ENCODE measurements around the gene FBXL17.

FBXL17 gene

DNA sequence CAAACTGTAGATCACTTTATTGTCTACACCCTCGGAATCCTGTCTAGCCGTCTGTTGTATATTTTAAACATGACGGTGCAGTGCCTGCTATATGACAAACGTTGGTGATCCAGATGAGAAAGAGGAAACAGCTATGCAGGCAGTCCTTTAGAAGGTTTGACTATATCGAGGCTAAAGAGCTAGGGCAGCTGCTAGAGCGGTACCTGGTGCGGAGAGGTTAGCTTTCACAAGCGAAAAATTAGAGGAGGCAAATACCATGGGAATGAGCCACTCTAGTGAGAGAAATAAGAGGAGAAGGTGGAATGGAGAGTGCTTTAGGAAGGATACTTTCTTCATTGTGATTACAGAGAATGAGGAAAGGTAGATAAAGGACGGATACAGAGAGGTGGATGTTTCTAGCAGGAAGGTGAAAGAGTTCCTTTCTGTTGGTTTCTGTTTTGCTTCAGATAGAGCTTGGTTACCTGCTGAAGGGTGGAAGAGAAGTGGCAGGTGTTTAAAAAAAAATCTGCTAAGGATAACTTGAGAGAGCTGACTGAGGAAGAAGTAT is 959 bp upstream of the FBXL17 start:
- H3K4me3 Mint-ChIP-seq, result peak overlapping the region; percentile 87 to 88
- peaks cover 29% of the 10 kb centered on the region for H3K4me1 Mint-ChIP-seq
- no peaks in the 10 kb centered on the region for H3K27me3 Mint-ChIP-seq
- DNase-seq (no peak), ATAC-seq (peak; percentile 0)
- H3K9me3 Mint-ChIP-seq, result no peaks in the 10 kb centered on the region
- H3K27ac Mint-ChIP-seq, result peak overlapping the region; percentile 94 to 96

DNA sequence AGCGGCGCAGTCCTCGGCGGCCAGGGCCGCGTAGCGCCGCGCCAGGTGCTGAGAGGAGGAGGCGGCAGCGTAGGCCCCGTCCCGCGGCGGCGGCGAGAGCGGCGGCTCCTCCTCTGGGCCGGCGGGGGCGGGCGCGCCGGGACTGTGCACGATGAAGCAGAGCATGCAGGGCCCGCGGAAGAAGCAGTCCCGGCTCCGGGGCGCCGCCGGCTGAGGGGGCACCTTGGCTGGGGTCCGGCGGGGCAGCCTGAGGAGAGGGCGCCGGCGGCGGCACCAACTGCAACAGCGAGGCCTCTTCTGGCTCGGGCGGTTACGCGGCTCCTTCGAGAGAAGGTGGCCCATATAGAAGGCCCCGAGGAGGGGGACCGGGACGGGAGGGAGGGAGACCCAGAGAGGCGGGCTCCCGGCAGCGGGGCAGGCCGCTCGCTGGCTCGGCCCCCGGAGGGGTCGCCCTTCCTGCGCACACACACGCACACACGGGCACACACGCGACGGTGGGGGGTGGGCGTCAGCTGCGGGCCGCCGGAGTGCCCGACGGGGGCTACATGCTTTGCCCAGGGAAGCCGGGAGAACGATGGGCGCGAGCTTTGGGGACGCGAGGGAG is 446 bp downstream of the FBXL17 start:
- H3K9me3 Mint-ChIP-seq, result peaks cover 4 to 10% of the 10 kb centered on the region in 2 donors
- H3K4me3 Mint-ChIP-seq, result peak overlapping the region; percentile 87 to 88
- H3K27ac Mint-ChIP-seq, result peak overlapping the region; percentile 88 to 91
- H3K27me3 Mint-ChIP-seq, result no peaks in the 10 kb centered on the region
- ATAC-seq, result peak; percentile 64
- DNase-seq, result peak; percentile 79 to 81
- peaks cover 23% of the 10 kb centered on the region for H3K4me1 Mint-ChIP-seq

DNA sequence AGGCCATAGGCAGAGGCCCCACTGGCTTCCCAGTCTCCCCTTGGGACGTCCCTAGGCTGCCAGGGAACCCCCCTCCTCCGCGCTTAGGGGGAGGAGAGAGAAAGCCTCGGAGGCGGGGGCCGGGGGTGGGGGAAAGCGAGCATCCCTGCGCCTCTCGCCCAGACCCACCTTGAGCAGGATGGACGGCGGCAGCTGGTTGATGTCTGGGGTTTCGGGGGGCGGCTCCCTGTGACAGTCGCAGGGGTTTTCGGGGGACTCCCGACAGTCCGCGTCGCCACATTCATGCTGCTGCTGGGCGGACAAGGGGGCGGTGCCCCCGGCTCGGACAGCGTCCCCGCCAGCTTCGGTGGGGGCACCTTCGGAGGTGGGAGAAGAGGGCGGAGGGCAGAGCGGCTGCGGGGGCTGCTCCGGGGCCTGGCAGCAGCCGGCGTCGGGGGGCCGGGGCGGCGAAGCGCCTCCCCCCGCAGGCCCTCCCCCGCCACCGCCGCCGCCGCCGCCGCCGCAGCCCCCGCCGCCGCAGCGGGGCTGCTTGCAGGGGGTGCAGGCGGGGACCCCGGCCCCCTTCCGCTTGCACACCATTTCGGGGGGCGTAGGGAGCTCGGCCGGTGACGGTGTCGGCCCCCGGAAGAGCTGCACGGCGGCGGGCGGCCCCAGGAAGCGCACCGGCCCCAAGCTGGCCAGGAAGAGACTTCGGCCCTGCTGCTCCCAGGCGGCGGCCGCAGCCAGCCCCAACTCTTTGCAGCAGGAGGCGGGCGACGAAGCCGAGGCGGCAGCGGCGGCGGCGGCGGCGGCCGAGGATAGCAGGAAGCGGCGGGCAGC is 1.2 kb downstream of the FBXL17 start:
- peak; percentile 63 to 80 for DNase-seq
- H3K27ac Mint-ChIP-seq, result peak overlapping the region; percentile 99 to 100
- H3K4me3 Mint-ChIP-seq, result peak overlapping the region; percentile 96 to 99
- H3K27me3 Mint-ChIP-seq, result no peaks in the 10 kb centered on the region
- ATAC-seq, result peak; percentile 39
- H3K9me3 Mint-ChIP-seq, result peaks cover 8 to 12% of the 10 kb centered on the region in 2 donors
- H3K4me1 Mint-ChIP-seq, result peaks cover 23% of the 10 kb centered on the region

DNA sequence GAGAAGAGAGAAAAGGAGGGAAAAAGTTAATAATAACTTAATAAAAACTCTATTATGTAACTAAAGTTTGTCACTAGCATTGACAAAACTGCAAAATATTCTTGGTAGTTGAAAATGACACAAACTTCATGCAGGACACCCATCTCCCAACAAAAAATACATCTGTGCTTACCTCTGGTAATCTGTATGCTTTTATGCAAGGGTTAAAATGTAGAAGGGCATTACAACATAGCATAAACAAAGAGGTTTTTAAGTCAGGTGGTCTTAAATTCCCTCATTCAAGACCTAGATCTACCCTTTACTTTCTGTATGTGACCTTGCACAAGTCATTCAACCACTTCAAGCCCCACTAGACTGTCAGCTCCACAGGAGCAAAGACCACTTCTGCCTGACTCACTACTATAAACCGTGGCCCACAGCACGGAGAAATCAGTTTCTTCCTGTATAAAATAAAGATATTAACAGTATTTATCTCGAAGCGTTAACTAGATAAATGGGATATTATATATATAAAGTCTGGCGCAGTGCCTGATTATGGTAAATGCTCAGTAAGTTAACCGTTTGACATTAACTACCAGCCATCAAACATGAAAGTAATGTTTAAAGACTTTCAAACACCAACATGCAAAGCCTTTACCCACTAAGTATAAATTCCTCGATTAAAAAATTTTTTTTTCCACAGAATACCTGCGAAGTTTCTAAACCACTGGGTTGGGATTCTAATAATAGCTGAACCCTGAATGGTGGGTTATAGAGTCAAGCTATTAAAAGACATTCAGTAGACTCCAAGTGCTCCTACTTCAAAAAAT is 2.0 kb downstream of the FBXL17 start:
- Mint-ChIP-seq H3K4me1 (peaks cover 23% of the 10 kb centered on the region), H3K27ac (peak overlapping the region; percentile 99 to 100), H3K9me3 (peaks cover 16 to 20% of the 10 kb centered on the region in 2 donors), H3K27me3 (no peaks in the 10 kb centered on the region), H3K4me3 (peak overlapping the region; percentile 96 to 99)
- DNase-seq (no peak), ATAC-seq (no peak)

DNA sequence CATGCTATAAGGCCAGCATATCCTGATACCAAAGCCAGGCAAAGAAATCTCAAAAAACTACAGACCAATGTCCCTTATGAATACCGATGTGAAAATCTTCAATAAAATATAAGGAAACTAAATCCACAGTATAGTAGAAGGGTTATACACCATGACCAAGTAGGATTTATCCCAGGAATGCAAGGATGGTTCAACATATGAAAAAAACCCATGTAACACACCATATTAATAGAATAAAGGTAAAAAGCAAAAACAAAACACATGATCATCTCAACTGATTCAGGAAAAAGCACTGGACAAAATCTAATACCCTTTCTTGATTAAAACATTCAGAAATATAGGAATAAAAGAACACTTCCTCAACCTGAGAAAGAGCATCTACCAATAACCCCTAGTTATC is 6.1 kb downstream of the FBXL17 start:
- Mint-ChIP-seq H3K27ac (no peak overlapping the region), H3K4me1 (peaks cover 23% of the 10 kb centered on the region), H3K9me3 (peaks cover 43 to 44% of the 10 kb centered on the region in 2 donors), H3K27me3 (no peaks in the 10 kb centered on the region), H3K4me3 (no peak overlapping the region)
- DNase-seq, result no peak
- no peak for ATAC-seq

GRCh38 chr5:108373426-108373825 is 8.5 kb downstream of the FBXL17 start:
- Mint-ChIP-seq H3K4me3 (no peak overlapping the region), H3K27ac (no peak overlapping the region), H3K4me1 (peaks cover 18% of the 10 kb centered on the region), H3K27me3 (no peaks in the 10 kb centered on the region), H3K9me3 (peaks cover 43 to 44% of the 10 kb centered on the region in 2 donors)
- DNase-seq (no peak), ATAC-seq (no peak)

DNA sequence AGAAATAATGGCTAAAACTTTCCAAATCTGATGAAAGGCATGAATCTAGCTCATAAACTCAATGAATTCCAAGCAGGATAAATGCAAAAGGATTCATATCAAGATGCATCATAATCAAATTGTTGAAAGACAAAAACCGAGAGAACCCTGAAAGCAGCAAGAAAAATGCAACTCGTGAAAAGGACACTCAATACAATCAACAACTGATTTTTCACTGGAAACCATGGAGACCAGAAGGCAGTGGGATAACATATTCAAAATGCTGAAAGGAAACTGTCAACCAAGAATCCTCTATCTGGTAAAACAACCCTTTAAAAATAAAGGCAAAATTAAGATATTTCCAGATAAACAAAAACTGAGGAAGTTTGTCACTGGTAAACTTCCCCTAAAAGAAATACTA is 9.5 kb downstream of the FBXL17 start:
- no peak overlapping the region for H3K27ac Mint-ChIP-seq
- ATAC-seq (no peak), DNase-seq (no peak)
- H3K9me3 Mint-ChIP-seq, result peaks cover 42% of the 10 kb centered on the region in 2 donors
- no peak overlapping the region for H3K4me3 Mint-ChIP-seq
- peaks cover 20% of the 10 kb centered on the region for H3K4me1 Mint-ChIP-seq
- H3K27me3 Mint-ChIP-seq, result no peaks in the 10 kb centered on the region

- Mint-ChIP-seq H3K27ac (no peak overlapping the region), H3K4me1 (peaks cover 20% of the 10 kb centered on the region), H3K9me3 (peaks cover 34 to 39% of the 10 kb centered on the region in 2 donors), H3K27me3 (no peaks in the 10 kb centered on the region), H3K4me3 (no peak overlapping the region)
- ATAC-seq (no peak), DNase-seq (no peak)
Measured at GRCh38 chr5:108371263-108371662, 10.6 kb downstream of the FBXL17 start.

DNA sequence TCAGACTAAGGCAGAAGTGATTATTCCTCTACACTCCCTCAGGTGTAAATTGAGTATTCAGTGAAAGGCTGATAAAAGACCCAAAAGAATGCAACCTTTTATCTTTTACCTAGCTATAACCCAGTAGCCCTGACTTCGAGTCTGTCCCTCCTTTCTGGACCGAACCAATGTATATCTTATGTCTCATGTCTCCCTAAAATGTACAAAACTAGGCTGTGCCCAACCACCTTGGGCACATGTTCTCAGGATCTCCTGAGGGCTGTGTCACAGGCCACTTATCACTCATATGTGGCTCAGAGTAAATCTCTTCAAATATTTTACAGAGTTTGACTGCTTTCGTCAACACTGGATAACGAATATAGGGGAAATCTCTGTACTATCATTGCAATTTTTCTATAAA is 12.7 kb downstream of the FBXL17 start:
- no peaks in the 10 kb centered on the region for H3K27me3 Mint-ChIP-seq
- ATAC-seq (no peak), DNase-seq (no peak)
- no peak overlapping the region for H3K4me3 Mint-ChIP-seq
- H3K27ac Mint-ChIP-seq, result no peak overlapping the region
- H3K4me1 Mint-ChIP-seq, result peaks cover 20% of the 10 kb centered on the region
- peaks cover 17 to 19% of the 10 kb centered on the region in 2 donors for H3K9me3 Mint-ChIP-seq

- no peak for DNase-seq
- Mint-ChIP-seq H3K27ac (peak overlapping the region in 1 of 2 donors; percentile 19), H3K4me3 (no peak overlapping the region), H3K9me3 (peaks cover 9 to 10% of the 10 kb centered on the region in 2 donors), H3K27me3 (no peaks in the 10 kb centered on the region), H3K4me1 (peaks cover 20% of the 10 kb centered on the region)
- no peak for ATAC-seq
Measured at GRCh38 chr5:108367679-108368334, 14.1 kb downstream of the FBXL17 start.

GRCh38 chr5:108366500-108366899 is 15.4 kb downstream of the FBXL17 start:
- no peak overlapping the region for H3K27ac Mint-ChIP-seq
- peaks cover 14% of the 10 kb centered on the region for H3K4me1 Mint-ChIP-seq
- no peaks in the 10 kb centered on the region for H3K27me3 Mint-ChIP-seq
- DNase-seq, result no peak
- no peak overlapping the region for H3K4me3 Mint-ChIP-seq
- H3K9me3 Mint-ChIP-seq, result no peaks in the 10 kb centered on the region
- ATAC-seq, result no peak

- no peak overlapping the region for H3K4me3 Mint-ChIP-seq
- ATAC-seq, result no peak
- no peaks in the 10 kb centered on the region for H3K27me3 Mint-ChIP-seq
- H3K4me1 Mint-ChIP-seq, result peaks cover 13% of the 10 kb centered on the region
- H3K9me3 Mint-ChIP-seq, result no peaks in the 10 kb centered on the region
- no peak overlapping the region for H3K27ac Mint-ChIP-seq
- DNase-seq, result no peak
Measured at GRCh38 chr5:108361771-108362170, 20.1 kb downstream of the FBXL17 start.

- no peak overlapping the region for H3K27ac Mint-ChIP-seq
- no peaks in the 10 kb centered on the region for H3K27me3 Mint-ChIP-seq
- DNase-seq (no peak), ATAC-seq (no peak)
- no peak overlapping the region for H3K4me3 Mint-ChIP-seq
- H3K4me1 Mint-ChIP-seq, result peaks cover 13% of the 10 kb centered on the region
- H3K9me3 Mint-ChIP-seq, result no peaks in the 10 kb centered on the region
Measured at GRCh38 chr5:108361239-108361638, 20.7 kb downstream of the FBXL17 start.

GRCh38 chr5:108360280-108360679 is 21.6 kb downstream of the FBXL17 start:
- Mint-ChIP-seq H3K27me3 (no peaks in the 10 kb centered on the region), H3K4me1 (peaks cover 13% of the 10 kb centered on the region), H3K27ac (no peak overlapping the region), H3K4me3 (no peak overlapping the region), H3K9me3 (no peaks in the 10 kb centered on the region)
- DNase-seq (no peak), ATAC-seq (no peak)

DNA sequence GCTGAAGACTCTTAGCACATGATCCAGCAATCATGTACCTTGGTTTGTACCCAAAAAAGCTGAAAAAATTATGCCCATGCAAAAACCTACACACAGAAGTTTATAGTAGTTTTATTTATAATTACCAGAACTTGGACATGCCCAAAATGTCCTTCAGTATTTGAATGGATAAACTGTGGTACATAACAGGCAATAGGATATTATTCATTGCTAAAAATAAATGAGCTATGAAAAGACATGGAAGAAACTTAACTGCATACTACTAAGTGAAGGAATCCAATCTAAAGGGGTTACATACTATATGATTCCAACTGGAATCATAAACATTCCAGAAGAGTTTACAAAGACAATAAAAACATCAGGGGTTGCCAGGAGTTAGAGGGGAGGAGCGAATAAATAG is 25.6 kb downstream of the FBXL17 start:
- H3K9me3 Mint-ChIP-seq, result no peaks in the 10 kb centered on the region
- peaks cover 20% of the 10 kb centered on the region for H3K4me1 Mint-ChIP-seq
- H3K27ac Mint-ChIP-seq, result no peak overlapping the region

More for the DNA sequence above, 25.6 kb downstream of the FBXL17 start:
- ATAC-seq (no peak), DNase-seq (no peak)
- no peaks in the 10 kb centered on the region for H3K27me3 Mint-ChIP-seq
- no peak overlapping the region for H3K4me3 Mint-ChIP-seq
